KG1 (cell line): ENCODE measurements around the gene PAPSS1.
"Not testable (repeated sequence)": the region's sequence is repeated elsewhere in the genome, so short reads cannot be mapped to it uniquely, and the experiment has no call there.

Source experiments
- DNase-seq: peaks from one replicate; lab custom pipeline; 2025; lab: John Stamatoyannopoulos, UW

PAPSS1 gene

GRCh38 chr4:107689912-107690587, 30.0 kb downstream of the PAPSS1 start:
- no peak for DNase-seq

- DNase-seq, result no peak
These were observed 31.6 kb downstream of the PAPSS1 start for GRCh38 chr4:107688421-107688820.

- no peak for DNase-seq
These were observed 34.3 kb downstream of the PAPSS1 start for GRCh38 chr4:107685740-107686139.

GRCh38 chr4:107683873-107684272, 36.2 kb downstream of the PAPSS1 start:
- DNase-seq, result no peak

GRCh38 chr4:107682306-107682705, 37.7 kb downstream of the PAPSS1 start:
- DNase-seq, result no peak

- DNase-seq, result no peak
These were observed 51.0 kb downstream of the PAPSS1 start for GRCh38 chr4:107669068-107669467.

GRCh38 chr4:107666134-107666533, 53.9 kb downstream of the PAPSS1 start:
- DNase-seq, result no peak

GRCh38 chr4:107665001-107665400, 55.0 kb downstream of the PAPSS1 start:
- no peak for DNase-seq

- no peak for DNase-seq
These were observed 61.4 kb downstream of the PAPSS1 start for GRCh38 chr4:107658400-107659336.

- no peak for DNase-seq
These were observed 64.7 kb downstream of the PAPSS1 start for GRCh38 chr4:107655289-107655688.

GRCh38 chr4:107654694-107655093, 65.3 kb downstream of the PAPSS1 start:
- DNase-seq, result no peak

GRCh38 chr4:107651408-107651807, 68.6 kb downstream of the PAPSS1 start:
- DNase-seq, result not testable (repeated sequence)

GRCh38 chr4:107650251-107650650, 69.8 kb downstream of the PAPSS1 start:
- DNase-seq, result no peak

- DNase-seq, result no peak
These were observed 71.6 kb downstream of the PAPSS1 start for GRCh38 chr4:107648178-107648991.

GRCh38 chr4:107647591-107647990, 72.4 kb downstream of the PAPSS1 start:
- DNase-seq, result no peak

GRCh38 chr4:107645604-107646003, 74.4 kb downstream of the PAPSS1 start:
- no peak for DNase-seq

- DNase-seq, result no peak
These were observed 77.0 kb downstream of the PAPSS1 start for GRCh38 chr4:107643021-107643420.

- no peak for DNase-seq
These were observed 79.2 kb downstream of the PAPSS1 start for GRCh38 chr4:107640878-107641277.

GRCh38 chr4:107640197-107640596, 79.8 kb downstream of the PAPSS1 start:
- DNase-seq, result no peak

- no peak for DNase-seq
These were observed 84.3 kb downstream of the PAPSS1 start for GRCh38 chr4:107635735-107636134.

- DNase-seq, result no peak
These were observed 88.5 kb downstream of the PAPSS1 start for GRCh38 chr4:107631560-107631959.

GRCh38 chr4:107630185-107630705, 89.8 kb downstream of the PAPSS1 start:
- DNase-seq, result no peak
